T-helper 2 cell treated with Interferon-gamma antibody and Interleukin-4, amounts not matched to agents 5 μg/mL and 100 μg/mL, for 36 hours (primary cell): ENCODE measurements around the gene VAMP4.
A peak's percentile ranks its signal among the peaks of the same experiment; 100 is the strongest.

Experiments
- DNase-seq: peaks from one replicate; pipeline ENCODE4 v3.0.0; 2021; ENCODE audit warnings: low spot score
- H3K27ac Mint-ChIP-seq: one replicate; pipeline ENCODE4 v1.8.0; 2021; ENCODE audit warnings: mild to moderate bottlenecking, mixed read lengths
- H3K27me3 Mint-ChIP-seq: one replicate; pipeline ENCODE4 v1.8.0; 2021; ENCODE audit warnings: low read depth, mixed read lengths
- H3K36me3 Mint-ChIP-seq: one replicate; pipeline ENCODE4 v1.8.0; 2021; ENCODE audit warnings: low read depth, mixed read lengths
- H3K4me1 Mint-ChIP-seq: one replicate; pipeline ENCODE4 v1.8.0; 2021; ENCODE audit warnings: low read depth, mixed read lengths
- H3K4me3 Mint-ChIP-seq: one replicate; pipeline ENCODE4 v1.8.0; 2022; ENCODE audit warnings: mild to moderate bottlenecking, moderate library complexity, mixed read lengths
- H3K9me3 Mint-ChIP-seq: one replicate; pipeline ENCODE4 v1.8.0; 2021; ENCODE audit warnings: mixed read lengths

Gene VAMP4

DNA sequence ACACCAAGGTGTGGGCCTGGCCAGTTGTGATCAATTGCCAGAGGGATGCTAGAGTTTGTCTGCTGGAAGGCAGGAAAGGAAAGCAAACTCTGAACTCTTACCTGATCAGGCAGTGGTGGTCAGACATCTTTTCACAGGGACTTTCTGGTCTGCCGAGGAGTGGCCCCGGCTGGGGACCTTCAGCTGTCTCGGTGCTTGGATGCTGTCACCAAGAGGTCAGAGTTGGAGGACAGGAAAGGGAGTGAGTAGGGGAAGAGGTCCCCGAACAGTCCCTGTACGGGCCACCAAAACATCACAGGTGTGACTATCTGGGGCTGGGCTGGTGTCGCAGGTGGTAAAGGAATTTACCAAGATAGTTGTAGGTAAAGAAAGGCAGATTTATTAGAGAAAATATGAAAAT, 21.9 kb upstream of the VAMP4 start:
- Mint-ChIP-seq H3K27me3 (peaks cover 27% of the 10 kb centered on the region), H3K9me3 (no peaks in the 10 kb centered on the region)

DNA sequence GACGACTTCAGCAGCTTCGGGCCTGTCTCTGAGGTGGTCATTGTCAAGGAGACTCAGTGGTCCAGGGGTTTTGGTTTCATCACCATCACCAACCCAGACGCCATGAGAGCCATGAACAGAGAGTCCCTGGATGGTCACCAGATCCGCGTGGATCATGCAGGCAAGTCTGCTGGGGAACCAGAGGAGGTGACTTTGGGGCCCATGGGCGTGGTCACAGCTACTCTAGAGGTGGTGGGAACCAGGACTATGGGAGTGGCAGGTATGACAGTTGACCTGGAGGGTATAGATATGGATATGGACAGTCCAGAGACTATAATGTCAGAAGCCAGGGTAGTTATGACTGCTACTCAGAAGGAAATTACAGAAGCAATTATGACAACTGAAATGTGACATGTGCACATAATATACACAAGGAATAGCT, 20.3 kb upstream of the VAMP4 start:
- Mint-ChIP-seq H3K27me3 (peaks cover 23% of the 10 kb centered on the region), H3K4me1 (no peaks in the 10 kb centered on the region), H3K9me3 (no peaks in the 10 kb centered on the region), H3K27ac (no peak overlapping the region), H3K36me3 (no peaks in the 10 kb centered on the region), H3K4me3 (no peak overlapping the region)
- no peak for DNase-seq

More for the DNA sequence above, 21.9 kb upstream of the VAMP4 start:
- Mint-ChIP-seq H3K36me3 (no peaks in the 10 kb centered on the region), H3K4me1 (no peaks in the 10 kb centered on the region), H3K27ac (no peak overlapping the region), H3K4me3 (no peak overlapping the region)
- DNase-seq: no peak

- Mint-ChIP-seq H3K9me3 (no peaks in the 10 kb centered on the region), H3K4me1 (no peaks in the 10 kb centered on the region), H3K27me3 (peaks cover 4% of the 10 kb centered on the region), H3K36me3 (no peaks in the 10 kb centered on the region), H3K27ac (no peak overlapping the region), H3K4me3 (no peak overlapping the region)
- DNase-seq: no peak
Measured at GRCh38 chr1:171758011-171758410, 16.1 kb upstream of the VAMP4 start.

- Mint-ChIP-seq H3K27ac (no peak overlapping the region), H3K9me3 (no peaks in the 10 kb centered on the region), H3K4me1 (no peaks in the 10 kb centered on the region), H3K36me3 (no peaks in the 10 kb centered on the region), H3K27me3 (peaks cover 3% of the 10 kb centered on the region), H3K4me3 (no peak overlapping the region)
- DNase-seq: no peak
Measured at GRCh38 chr1:171756856-171757255, 15.0 kb upstream of the VAMP4 start.

GRCh38 chr1:171754971-171755370, 13.1 kb upstream of the VAMP4 start:
- peaks cover 3% of the 10 kb centered on the region for H3K27me3 Mint-ChIP-seq
- no peak overlapping the region for H3K4me3 Mint-ChIP-seq
- H3K36me3 Mint-ChIP-seq: no peaks in the 10 kb centered on the region
- DNase-seq: no peak
- H3K9me3 Mint-ChIP-seq: no peaks in the 10 kb centered on the region
- no peak overlapping the region for H3K27ac Mint-ChIP-seq
- H3K4me1 Mint-ChIP-seq: no peaks in the 10 kb centered on the region

DNA sequence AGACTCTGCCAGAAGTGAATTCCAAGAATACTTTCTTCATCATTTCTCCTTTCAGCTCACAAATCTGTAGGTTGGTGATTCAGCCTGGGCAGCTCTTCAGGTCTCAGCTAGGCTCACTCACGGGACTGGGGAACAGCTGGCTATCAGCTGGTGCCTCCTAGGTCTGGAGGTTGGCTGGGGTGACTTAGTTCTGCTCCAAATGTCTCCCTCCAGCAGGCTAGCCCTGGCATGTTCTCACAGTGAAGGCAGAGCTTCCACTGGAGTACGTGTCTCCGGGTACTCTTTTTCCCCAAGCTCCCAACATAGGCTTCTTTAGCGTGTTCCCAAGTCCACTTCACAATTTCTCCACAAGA, 12.5 kb upstream of the VAMP4 start:
- Mint-ChIP-seq H3K4me3 (no peak overlapping the region), H3K27me3 (peaks cover 3% of the 10 kb centered on the region), H3K27ac (no peak overlapping the region), H3K4me1 (no peaks in the 10 kb centered on the region), H3K9me3 (no peaks in the 10 kb centered on the region), H3K36me3 (no peaks in the 10 kb centered on the region)
- DNase-seq: no peak

DNA sequence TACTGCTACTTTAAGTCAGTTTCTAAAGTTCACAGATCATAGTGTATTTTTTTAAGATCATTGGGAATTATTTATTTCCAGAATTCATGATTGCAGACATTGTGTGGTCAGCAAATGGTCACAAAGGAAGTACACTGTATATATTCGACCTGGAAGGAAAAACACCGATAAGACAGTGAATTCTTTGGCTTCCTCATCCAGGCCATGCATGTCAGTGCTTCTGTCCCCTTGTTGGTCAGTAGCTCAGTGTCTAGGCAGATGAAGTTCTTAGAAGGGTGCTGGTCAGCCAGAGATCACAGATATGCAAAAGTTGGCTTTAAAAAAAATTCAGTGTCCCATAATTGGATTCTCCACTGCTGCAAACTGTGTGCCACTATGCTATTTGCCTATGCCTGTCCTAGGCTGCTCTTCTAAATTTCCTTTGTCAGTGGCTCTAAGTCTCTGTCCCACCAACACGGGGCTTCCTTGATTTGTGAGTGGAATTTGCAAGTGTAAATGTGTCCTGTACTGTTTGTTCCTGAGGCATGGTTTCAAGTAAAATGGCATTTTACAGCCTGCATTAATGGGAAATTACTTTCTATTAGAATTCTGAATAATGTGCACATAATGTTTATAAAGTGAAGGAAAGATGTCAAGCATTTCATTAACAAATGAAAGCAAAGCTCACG, 12.0 kb upstream of the VAMP4 start:
- Mint-ChIP-seq H3K4me1 (no peaks in the 10 kb centered on the region), H3K27ac (no peak overlapping the region), H3K27me3 (peaks cover 3% of the 10 kb centered on the region), H3K9me3 (no peaks in the 10 kb centered on the region), H3K4me3 (no peak overlapping the region), H3K36me3 (no peaks in the 10 kb centered on the region)
- DNase-seq: no peak

GRCh38 chr1:171753182-171753581, 11.3 kb upstream of the VAMP4 start:
- Mint-ChIP-seq H3K4me1 (no peaks in the 10 kb centered on the region), H3K27me3 (peaks cover 3% of the 10 kb centered on the region), H3K27ac (no peak overlapping the region), H3K4me3 (no peak overlapping the region), H3K36me3 (no peaks in the 10 kb centered on the region), H3K9me3 (no peaks in the 10 kb centered on the region)
- DNase-seq: no peak

GRCh38 chr1:171751221-171751620, 9.4 kb upstream of the VAMP4 start:
- no peak overlapping the region for H3K27ac Mint-ChIP-seq
- peaks cover 2% of the 10 kb centered on the region for H3K27me3 Mint-ChIP-seq
- no peaks in the 10 kb centered on the region for H3K4me1 Mint-ChIP-seq
- no peaks in the 10 kb centered on the region for H3K9me3 Mint-ChIP-seq
- no peak overlapping the region for H3K4me3 Mint-ChIP-seq
- no peaks in the 10 kb centered on the region for H3K36me3 Mint-ChIP-seq
- DNase-seq: no peak

- Mint-ChIP-seq H3K36me3 (no peaks in the 10 kb centered on the region), H3K27me3 (no peaks in the 10 kb centered on the region), H3K4me3 (no peak overlapping the region), H3K9me3 (no peaks in the 10 kb centered on the region), H3K4me1 (peaks cover 8% of the 10 kb centered on the region), H3K27ac (no peak overlapping the region)
- DNase-seq: no peak
Measured at GRCh38 chr1:171748651-171749050, 6.8 kb upstream of the VAMP4 start.

DNA sequence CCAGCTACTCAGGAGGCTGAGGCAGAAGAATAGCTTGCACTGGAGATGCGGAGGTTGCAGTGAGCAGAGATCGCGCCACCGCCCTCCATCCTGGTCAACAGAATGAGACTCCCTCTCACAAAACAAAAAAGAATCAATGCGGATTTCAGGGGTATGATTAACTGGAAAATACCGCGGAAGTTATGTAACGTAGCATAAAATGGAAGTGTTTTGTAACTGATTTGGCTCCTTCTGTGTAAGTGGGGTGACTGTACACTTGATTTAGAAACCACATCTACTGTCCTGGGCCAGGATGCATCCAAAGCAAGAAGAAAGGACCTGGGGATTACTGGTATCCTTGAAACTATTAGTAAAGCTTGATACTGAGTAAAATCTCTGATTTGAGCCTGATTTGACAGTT, 3.1 kb upstream of the VAMP4 start:
- Mint-ChIP-seq H3K27ac (no peak overlapping the region), H3K27me3 (no peaks in the 10 kb centered on the region), H3K4me1 (peaks cover 33% of the 10 kb centered on the region), H3K9me3 (no peaks in the 10 kb centered on the region), H3K36me3 (peaks cover 3% of the 10 kb centered on the region), H3K4me3 (no peak overlapping the region)
- DNase-seq: no peak

DNA sequence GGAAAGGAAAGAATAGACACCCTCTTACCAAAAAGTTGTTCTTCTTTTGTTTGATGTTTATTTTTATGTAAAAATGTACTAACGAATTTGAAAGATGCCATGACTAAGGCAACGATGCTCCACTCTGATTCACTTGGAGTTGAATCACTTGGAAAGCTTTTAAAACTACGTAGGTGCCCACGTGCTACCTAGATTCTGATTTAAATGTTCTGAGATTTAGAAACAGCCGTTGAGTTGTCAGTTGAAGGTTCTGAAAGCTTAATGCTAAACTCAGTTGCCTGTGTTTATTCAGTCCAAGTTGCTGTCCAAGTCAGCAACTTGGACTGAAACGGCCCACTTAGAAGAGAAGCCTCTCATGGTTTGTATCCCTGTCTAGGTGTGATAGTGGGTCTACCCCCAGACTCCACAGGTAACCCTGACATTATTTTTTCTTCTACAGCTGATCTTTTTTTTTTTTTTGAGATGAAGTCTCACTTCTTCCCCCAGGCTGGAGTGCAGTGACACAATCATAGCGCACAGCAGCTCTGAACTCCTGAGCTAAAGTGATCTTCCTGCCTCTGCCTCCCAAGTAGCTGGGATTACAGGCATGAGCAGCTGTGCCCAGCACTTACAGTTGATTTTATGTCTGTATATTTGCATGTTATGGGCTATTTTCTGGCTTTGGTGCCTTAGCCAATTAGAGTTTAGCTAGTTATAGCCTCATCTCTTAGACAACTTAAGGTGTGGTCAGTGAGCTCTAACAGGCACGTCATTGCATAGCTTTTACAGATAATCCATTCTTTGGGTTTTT, 1.4 kb upstream of the VAMP4 start:
- Mint-ChIP-seq H3K27me3 (no peaks in the 10 kb centered on the region), H3K4me3 (peak overlapping the region; percentile 100), H3K36me3 (peaks cover 8% of the 10 kb centered on the region), H3K27ac (peak overlapping the region; percentile 100), H3K9me3 (no peaks in the 10 kb centered on the region), H3K4me1 (peaks cover 50% of the 10 kb centered on the region)
- peak; percentile 10 for DNase-seq

DNA sequence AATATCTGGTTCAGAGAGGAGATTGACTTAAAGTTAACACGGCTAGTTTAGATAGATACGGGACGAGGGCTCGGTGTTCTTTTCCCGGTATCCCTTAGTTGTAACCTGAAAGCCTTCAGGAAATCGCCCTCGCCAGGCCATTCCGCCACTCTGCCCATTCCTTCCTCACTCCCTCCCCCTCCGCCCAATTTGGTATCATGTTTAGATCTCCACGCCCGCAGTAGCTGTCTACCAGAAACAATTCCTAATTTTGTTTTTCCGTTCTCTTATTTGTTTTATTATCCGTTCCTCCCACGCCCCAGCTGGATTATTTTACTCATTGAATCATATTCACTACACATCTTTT, 685 bp upstream of the VAMP4 start:
- no peaks in the 10 kb centered on the region for H3K27me3 Mint-ChIP-seq
- DNase-seq: peak; percentile 22
- H3K36me3 Mint-ChIP-seq: peaks cover 10% of the 10 kb centered on the region
- H3K4me3 Mint-ChIP-seq: peak overlapping the region; percentile 100
- no peaks in the 10 kb centered on the region for H3K9me3 Mint-ChIP-seq
- H3K27ac Mint-ChIP-seq: peak overlapping the region; percentile 100
- H3K4me1 Mint-ChIP-seq: peaks cover 51% of the 10 kb centered on the region

DNA sequence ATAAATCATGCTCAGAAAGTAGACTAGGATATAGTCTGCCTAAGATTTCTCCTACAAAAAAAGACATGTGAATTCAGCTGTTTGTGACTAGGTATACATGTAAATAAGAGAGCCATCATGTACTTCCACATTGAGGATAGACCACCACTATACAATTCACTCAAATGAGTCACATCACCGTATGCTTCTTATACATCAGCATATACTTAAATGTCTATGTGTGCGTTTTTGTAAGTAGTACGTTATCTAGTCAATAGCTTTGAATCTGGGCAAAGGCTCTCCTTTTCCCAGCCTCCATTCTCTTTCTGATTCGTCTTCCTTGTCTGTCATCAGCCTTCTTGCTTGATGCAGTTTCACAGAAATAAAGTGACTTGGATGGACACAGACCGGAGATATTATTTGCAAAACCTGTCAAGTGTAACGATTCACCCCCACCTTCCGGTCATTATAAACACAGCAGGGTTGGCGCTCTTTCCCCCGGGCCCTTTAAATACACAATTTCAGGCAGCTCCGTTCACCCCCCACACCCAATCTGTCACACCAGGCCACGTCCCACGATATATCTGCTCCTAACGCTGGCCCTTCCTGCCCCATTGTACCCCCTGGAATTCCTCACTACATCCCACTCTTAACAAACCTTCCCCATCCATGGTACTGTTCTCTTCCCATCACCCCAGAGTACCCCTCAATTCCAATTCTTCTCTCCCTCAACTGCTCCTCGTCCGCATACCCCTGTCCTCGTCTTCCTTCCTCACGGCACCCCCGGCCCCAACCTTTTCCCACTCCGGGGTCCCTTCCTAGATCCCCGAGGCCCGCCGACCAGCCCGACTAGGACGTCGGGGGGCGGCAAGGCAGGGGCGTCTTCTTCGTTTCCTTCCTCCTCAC, 636 bp downstream of the VAMP4 start:
- DNase-seq: peak; percentile 42

More for the DNA sequence above, 636 bp downstream of the VAMP4 start:
- peak overlapping the region; percentile 100 for H3K4me3 Mint-ChIP-seq
- peaks cover 54% of the 10 kb centered on the region for H3K4me1 Mint-ChIP-seq
- H3K36me3 Mint-ChIP-seq: peaks cover 16% of the 10 kb centered on the region
- H3K27ac Mint-ChIP-seq: peak overlapping the region; percentile 100
- H3K9me3 Mint-ChIP-seq: no peaks in the 10 kb centered on the region
- no peaks in the 10 kb centered on the region for H3K27me3 Mint-ChIP-seq
